Hematopoietic multipotent progenitor cell treated with erythropoietin and hydrocortisone succinate and interleukin-3 and kit ligand, for 6 days (in vitro differentiated cells): ENCODE results near the gene RORB.
A peak's percentile ranks its signal among the peaks of the same experiment; 100 is the strongest.

ENCODE experiments used
- DNase-seq: peaks from one replicate; pipeline ENCODE4 v3.0.0-alpha.2; 2015

The RORB gene

DNA sequence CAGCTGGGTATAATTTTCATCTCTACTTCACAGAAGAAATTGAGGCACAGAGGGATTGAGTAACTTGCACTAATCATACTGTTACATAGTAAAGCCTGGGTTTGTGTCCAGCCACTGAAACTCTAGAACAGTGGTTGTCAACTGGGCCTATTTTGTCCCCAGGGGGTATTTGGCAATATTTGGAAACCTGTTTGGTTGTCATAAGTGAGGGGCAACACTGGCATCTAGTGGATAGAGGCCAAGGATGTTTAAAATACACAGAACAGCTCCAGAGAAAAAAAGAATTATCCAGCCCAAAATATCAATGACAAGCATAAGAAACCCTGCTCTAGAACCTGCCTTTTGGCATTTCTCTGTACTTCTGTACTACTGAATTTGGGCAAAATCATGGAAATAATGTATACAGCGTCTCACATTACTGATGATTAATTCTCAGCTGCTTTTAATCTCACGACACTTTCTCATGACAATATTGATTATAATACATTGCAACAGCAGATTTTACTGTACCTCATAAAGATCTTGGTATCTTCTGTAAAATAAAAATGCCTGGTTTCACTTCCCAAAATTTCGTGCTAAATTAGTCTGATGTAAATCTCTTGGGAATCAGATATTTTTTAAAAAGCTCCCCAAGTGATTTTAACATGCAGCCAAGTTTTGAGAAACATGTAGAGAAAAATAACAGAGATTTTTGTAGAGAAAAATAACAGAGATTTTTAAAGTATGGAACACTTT lies 112.7 kb downstream of the RORB start:
- peak; percentile 1 for DNase-seq

DNA sequence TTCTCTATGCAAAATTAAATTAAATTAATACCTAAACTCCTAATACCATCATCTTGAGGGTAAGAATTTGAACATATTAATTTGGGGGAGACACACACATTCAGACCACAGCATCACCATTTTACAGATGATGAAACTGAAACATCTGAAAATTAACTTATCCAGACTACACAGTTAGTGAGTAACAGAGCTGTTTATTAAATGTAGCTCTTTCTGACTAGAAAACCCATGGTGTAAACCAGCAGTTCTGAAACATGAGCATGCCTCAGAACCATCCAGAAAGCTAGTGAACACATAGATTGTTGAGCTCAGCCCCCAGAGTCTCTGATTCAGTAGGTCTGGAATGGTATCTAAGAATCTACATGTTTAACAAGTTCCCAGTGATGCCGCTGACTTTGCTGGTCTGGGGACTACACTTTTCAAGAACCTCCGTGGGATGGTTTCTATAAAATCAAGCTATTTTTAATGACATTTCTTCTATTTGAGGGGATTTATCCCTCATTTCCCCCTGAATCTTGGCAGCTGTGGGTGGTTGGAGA lies 113.5 kb downstream of the RORB start:
- no peak for DNase-seq

GRCh38 chr9:74630228-74630627 lies 133.1 kb downstream of the RORB start:
- DNase-seq = no peak

GRCh38 chr9:74639112-74639511 lies 142.0 kb downstream of the RORB start:
- no peak for DNase-seq

DNA sequence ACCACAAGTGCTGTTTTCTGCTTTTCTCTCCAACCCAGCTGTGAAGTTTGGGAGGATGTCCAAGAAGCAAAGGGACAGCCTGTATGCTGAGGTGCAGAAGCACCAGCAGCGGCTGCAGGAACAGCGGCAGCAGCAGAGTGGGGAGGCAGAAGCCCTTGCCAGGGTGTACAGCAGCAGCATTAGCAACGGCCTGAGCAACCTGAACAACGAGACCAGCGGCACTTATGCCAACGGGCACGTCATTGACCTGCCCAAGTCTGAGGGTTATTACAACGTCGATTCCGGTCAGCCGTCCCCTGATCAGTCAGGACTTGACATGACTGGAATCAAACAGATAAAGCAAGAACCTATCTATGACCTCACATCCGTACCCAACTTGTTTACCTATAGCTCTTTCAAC lies 145.2 kb downstream of the RORB start:
- DNase-seq = no peak

GRCh38 chr9:74643303-74643923 lies 146.3 kb downstream of the RORB start:
- no peak for DNase-seq

DNA sequence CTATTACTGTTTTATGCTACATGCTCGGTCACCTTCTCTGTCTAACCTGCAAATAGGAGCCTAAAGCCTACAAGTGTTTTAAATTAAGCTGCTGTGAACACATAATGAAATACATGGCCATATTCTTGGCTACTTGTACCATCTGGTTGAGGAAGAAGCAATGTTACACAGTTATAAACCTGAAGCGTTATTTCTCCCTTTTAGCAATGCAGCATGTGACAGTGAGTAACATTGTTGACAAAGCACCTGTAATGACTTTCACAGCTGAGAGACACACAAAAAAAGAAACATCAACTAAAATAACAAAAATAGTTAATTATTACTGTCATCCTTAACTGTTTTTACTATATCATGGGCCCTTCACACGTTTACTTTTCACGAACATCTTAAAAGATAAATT lies 146.9 kb downstream of the RORB start:
- DNase-seq = no peak

GRCh38 chr9:74645007-74645639 lies 148.0 kb downstream of the RORB start:
- DNase-seq = peak; percentile 59

DNA sequence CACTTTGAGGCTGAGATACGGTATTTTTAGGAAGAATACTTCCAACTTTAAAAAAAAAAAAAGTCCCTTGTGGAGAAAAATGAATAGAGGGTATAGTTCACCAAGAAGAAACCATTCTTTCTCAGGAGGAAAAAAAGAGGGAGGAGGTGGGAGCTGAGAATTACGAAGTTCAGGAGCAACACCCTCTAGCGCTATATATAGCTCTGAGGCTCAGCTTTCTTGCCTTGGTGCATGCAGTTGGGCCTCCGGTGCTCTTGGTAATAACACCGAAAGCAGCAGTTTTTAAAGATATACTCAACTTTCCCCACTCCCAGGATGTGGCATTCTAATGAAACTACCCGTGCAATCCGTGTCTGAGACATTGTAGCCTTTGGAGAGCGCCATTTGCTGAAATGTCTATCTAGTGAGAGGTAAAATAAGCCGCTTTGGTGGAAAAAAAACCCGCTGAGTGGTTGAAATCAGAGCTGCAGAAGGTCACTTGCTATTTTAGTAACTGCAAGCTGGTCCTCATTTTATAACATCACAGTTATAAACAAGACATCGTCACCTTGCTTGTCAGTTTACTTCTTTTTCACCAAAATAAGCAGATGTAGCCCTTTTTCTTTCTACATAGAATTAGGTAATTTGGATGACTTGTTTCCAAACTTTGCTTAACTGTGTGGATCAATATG lies 156.4 kb downstream of the RORB start:
- DNase-seq = no peak

GRCh38 chr9:74662674-74663073 lies 165.5 kb downstream of the RORB start:
- no peak for DNase-seq

- no peak for DNase-seq
Observed at GRCh38 chr9:74663439-74663838, 166.3 kb downstream of the RORB start.

GRCh38 chr9:74666625-74667316 lies 169.6 kb downstream of the RORB start:
- no peak for DNase-seq

GRCh38 chr9:74672237-74672636 lies 175.1 kb downstream of the RORB start:
- DNase-seq = no peak

DNA sequence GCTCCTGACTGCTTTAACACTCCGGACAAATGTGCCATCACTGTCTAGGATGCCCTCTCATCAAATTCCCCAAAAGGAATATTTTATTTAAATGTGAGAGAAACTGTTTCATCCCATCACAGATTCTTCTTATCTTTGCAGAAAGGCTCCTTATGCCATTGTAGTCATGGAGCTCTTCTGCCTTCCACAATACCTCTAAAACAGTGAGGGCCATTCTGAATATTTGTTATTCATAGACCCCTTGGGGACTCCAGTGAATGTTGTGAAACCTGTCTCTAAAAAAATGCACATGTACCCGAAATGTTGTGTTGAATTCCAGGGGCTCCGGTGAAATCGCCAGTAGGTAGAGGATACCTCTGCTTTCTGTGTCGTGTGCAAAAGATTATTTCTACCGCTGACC lies 176.9 kb downstream of the RORB start:
- DNase-seq = no peak

- no peak for DNase-seq
Observed at GRCh38 chr9:74681906-74682305, 184.8 kb downstream of the RORB start.

GRCh38 chr9:74683322-74683721 lies 186.2 kb downstream of the RORB start:
- no peak for DNase-seq

DNA sequence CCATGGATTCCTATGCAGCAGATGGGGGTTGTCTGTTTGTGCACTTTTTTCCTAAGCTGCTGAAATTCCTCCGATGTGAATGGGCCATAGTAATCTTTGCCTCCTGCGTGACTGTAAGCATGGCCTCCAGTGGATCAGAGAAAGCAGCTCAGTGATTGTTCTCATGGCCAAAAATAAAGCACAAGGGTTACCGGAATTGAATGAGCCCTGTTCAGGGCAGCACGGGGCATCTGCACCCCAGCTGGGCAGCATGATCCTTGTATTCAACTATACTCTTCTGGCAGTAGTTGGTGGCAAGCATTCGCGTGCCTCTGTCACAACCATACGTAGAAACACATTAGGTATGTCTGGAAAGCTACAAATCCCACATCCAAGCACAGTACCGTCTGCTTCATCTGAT lies 193.9 kb downstream of the RORB start:
- DNase-seq = no peak

DNA sequence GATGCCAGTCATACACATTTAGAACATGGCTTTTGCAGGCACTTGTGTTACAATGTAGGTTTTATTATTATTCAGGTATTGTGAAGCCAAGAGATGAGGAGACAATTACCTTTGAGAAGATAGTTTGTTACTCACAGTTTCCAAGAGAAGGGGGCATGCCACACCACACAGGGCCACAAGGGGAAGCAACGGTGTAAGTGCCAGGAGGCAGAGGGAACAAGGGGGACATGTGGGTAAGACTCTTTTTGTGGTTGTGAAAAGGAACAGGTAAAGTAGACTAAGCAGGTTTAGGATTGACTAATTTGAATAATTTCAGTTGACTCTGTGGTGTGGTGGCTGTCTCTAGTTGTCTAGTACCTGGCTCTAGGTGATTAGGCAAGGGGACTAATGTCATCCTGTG lies 199.4 kb downstream of the RORB start:
- no peak for DNase-seq

GRCh38 chr9:74697535-74697934 lies 200.4 kb downstream of the RORB start:
- no peak for DNase-seq

DNA sequence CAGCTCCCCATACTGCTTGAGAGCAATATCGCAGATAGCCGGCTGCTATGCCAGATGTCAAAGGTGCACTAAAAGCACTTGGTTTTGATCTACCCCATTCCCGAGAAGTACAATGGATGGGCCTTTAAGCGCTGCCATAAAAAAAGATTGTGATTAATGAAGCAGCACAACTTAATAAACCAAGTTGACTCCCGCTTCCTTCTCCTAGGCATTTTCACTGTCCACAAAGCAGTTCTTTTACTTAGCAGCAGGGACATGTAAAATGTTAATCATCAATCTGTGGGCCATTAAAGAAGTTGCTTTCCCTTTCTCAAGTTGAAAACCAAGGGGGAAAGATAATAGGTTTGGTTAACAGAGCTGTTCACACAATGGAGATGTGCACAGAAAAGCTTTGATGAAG lies 214.2 kb downstream of the RORB start:
- DNase-seq = no peak

- DNase-seq = no peak
Observed at GRCh38 chr9:74718709-74719108, 221.6 kb downstream of the RORB start.

GRCh38 chr9:74719306-74719705 lies 222.2 kb downstream of the RORB start:
- DNase-seq = no peak
